Measurements from ENCODE around the gene VWF.
A peak's percentile ranks its signal among the peaks of the same experiment; 100 is the strongest.
"Not testable (repeated sequence)": the region's sequence is repeated elsewhere in the genome, so short reads cannot be mapped to it uniquely, and the experiment has no call there.

The VWF gene

DNA sequence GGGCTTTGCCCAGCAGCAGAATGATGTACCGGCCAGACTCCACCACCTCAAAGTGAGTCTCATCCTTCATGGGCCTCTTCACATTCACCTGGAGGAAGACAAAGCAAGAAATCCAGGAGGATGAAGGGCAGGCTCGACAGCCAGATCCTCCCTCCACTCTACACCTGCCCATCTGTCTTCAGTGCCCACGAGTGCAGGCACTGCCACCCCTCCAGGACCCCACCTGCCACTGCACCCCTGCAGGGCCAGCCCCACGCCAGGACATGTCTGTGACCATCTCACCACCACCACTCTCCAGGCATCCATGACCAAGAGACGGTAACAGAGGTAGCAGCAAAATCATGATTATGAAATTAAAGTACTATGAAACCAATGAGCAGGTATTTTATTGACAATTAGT is 95.1 kb downstream of the VWF start:
- DNase-seq: no peak

GRCh38 chr12:6026998-6027397 is 97.5 kb downstream of the VWF start:
- no peak for DNase-seq

GRCh38 chr12:6025703-6026298 is 98.7 kb downstream of the VWF start:
- not testable (repeated sequence) for DNase-seq

DNA sequence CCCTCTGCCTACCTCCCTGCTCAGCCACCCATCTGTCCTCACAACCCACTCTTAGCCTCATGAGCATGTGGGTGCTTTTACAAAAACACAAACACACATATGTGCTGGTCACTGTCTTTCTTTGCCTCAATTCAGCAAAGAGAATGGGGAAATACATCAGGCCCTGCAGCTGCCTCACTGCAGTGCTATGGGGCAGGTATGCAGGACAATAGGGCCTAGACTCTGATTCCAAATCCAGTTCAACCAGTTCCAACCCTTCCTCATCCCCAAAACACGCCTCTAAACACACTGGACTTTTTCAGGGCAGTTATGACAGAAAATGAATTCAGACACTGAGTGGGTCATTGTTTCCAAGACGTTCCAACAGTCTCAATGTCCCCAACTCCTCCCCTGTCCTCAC is 100.4 kb downstream of the VWF start:
- DNase-seq: not testable (repeated sequence)

DNA sequence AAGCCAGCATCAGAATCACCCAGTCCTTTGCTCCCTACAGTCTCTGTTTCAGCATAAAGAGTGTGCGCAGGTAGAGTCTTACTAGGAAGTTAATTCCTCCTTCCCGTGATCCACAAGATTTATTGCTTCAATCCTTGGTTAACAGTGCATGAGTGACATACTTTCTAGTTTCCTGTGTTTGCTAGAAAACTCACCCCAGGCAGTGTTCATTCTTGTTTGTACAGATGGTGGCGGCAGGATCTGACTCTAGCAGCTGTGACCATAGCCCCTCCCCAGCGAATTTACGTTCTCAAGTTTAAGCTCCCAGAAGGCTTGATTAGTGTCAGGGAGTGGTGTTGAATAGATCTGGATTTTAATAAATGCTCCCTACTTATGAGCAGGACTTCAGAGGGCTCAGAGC is 103.5 kb downstream of the VWF start:
- no peak for DNase-seq

- not testable (repeated sequence) for DNase-seq
These were observed 104.0 kb downstream of the VWF start for GRCh38 chr12:6020511-6020910.

DNA sequence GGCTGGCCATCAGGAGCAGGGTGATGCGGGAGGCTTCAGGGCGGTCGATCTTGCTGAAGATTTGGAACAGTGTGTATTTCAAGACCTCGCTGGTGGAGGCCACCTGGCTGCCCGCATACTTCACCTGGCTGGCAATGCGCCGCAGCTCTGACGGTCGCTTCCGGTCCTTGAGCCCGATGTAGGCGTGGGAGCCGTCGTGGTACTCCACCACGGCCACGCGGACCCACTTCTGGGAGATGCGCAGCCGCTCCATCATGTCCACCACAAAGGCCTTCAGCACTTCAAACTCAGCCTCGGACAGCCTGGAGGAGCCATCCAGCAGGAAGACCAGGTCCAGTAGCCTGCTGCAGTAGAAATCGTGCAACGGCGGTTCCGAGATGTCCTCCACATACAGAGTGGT is 105.2 kb downstream of the VWF start:
- not testable (repeated sequence) for DNase-seq

- DNase-seq: no peak
These were observed 106.2 kb downstream of the VWF start for GRCh38 chr12:6018265-6018664.

- DNase-seq: no peak
These were observed 107.7 kb downstream of the VWF start for GRCh38 chr12:6016756-6017155.

DNA sequence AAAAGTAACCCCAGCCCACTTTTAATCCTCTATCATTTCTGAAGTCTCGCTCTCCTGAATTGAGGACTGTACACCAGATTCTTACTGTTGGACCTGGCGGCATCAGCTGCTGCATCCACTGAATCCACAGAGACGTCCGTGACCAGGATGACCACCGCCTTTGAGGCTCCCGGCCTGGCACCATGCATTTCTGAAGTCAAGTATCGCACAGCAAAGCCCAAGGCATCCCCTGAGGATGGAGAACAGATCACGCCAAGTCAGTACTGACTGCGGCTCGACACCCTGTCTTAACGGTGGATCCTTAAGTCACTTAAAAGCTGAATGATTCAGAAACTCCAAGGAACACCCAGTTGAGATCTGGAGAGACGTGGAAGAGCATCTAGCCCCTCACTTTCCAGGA is 108.5 kb downstream of the VWF start:
- not testable (repeated sequence) for DNase-seq

DNA sequence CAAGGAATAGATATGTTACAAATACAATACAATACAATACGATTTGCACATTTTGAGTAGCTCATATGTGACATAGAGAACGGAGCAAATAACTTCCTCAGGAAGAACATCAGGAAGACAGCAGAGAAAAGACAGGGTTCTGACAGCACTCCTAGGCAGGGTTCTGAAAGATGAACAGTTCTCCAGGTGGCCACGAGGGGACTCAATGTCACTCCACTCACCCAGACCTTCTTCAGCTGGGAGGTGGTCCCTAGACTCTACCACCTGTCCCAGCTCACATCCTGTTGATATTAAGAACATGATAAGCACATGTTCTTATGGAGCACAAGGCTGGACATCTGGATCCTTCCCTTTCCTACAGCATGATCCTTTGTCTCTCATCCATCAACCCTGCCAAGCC is 109.2 kb downstream of the VWF start:
- DNase-seq: not testable (repeated sequence)

DNA sequence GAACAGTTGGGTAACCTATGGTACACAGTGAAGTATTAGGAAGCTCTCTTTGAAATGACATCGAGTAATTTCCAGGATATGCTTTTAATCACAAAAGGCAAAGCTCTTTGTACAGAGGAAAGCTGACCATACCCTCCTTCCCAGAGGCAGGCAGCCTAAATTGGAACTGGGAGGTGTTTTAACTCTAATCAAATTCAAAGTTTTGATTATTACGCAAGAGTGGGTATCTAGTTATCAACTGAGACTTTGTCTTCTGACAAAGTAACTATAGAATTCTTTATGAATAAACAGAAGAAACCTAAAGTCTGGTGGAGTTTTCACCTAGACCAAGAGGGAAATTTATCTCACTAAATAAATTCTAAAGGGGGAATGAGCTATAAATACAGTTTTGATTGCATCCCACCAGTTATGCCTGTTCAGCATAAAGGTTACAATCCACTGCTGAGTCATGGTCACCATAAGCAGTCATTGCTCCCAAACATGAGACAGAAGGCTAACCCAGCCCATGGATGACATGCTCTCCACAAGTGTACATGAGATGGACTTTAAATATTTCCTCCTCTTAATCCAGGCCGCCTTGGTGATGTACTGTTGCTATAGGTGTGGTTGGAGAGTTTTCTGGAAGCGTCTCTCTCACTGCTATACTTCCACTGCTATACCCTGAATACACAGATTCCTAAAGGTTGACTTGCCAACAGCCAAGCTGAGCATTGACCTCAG is 113.7 kb downstream of the VWF start:
- not testable (repeated sequence) for DNase-seq

- DNase-seq: no peak
These were observed 127.2 kb downstream of the VWF start for GRCh38 chr12:5997260-5997659.

GRCh38 chr12:5996459-5996858 is 128.0 kb downstream of the VWF start:
- no peak for DNase-seq

DNA sequence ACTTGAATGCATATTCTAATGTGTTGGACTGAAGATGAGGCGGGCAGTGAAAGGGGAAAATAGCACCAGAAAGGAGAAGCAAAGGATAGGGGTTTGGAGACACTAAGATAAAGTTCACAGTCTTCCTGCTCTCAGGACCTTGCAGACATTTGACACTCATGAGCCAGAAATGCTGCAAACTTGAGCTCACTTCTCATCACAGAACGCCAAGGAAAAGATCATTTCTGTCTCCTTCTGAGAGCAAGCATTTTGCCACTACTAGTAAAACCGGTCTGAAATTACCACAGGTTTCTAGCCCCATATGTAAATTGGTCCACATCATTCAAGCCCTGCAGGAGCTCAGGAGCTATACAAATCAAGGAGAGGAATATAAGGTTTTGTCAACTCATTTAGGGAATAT is 134.8 kb downstream of the VWF start:
- no peak for DNase-seq

- DNase-seq: peak; percentile 86
These were observed 135.8 kb downstream of the VWF start for GRCh38 chr12:5988659-5989116.

DNA sequence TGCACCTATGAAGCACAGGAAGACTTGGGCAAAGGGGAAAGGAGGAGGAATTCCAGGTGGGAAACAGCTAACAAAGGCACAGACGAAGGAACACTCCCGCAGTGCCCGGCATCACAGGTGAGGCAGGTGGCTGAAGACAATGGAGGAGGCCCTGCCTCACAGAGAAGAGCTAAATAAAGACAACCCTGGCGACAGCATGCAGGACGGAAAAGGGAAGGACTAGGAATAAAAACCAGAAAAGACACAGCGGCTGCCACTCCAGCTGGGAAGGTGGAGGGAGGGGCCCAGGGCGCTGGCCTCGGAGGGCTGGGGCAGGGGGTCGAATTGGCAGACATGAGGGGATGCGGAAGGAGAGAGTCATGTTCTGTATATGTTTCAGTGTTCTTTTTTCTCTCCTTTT is 136.4 kb downstream of the VWF start:
- no peak for DNase-seq

DNA sequence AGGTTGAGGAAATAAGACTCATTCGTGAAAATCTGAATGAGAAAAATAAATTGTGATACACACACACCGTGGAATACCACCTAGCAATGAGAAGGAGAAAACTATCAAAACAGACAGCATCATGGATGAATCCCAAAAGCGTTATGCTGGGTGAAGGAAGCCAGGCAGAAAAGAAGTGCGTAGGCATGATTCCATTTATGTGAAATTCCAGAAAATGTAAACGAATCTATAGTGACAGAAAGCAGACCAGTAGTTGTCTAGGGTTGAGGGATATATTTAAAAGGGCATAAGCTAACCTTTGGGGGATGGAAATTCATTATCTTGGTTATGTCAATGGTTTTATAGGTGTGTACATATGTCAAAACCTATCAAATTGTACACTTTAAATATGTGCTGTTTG is 136.9 kb downstream of the VWF start:
- DNase-seq: no peak

DNA sequence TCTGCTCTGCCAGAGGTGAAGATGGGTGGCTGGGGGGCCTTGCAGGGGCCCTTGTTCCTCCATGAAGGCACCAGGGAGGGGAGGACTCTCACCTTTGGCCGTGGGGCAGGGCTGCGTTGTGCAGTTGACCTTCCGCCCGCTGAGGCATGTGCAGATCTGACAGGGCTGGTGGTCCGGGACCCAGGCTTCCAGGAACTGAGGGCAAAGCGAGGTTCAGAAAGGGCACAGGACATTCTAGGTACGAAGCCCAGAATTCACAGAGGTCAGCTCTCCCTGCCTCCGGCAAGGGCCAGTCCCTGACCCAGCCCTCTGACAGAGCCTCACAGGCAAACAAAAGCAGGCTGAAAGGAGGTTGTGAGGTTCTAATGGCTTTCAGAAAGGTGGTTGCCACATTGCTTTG is 139.0 kb downstream of the VWF start:
- no peak for DNase-seq

DNA sequence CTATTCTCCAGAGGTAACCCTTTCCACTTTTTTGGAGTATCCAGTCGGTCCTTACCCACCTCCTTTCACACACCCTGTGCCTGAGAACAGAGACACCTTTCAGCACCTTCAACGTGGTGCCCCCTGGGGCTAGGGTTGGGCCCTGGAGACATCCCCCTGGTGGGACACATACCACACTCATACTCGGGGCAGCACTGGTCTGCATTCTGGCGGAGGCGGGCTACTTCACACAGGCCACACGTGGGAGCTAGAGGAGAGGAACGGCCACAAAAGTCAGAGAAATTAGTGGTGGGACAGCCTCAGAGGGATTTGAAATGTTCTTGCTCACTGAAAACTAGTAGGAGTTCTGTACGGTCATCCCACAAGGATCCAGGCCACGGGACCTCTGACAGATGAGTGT is 139.6 kb downstream of the VWF start:
- no peak for DNase-seq

DNA sequence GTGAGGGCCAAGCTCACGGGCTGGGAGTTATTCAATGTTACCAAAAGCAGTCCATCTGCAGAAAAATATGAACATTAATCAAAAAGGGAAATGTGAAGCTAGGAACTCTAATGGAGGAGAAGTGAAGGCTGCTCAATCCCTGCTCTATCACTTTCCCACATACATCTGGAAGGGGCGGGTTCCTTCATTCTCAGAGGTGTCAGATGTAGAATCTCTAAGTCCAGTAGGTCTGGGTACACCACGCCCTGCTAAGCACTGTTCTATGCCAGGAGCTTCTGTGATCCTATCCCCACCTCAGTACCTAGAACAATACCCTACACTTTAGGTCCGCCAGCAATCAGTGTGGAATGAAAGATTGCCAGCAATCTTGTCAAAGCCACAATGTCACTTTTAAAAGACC is 142.4 kb downstream of the VWF start:
- no peak for DNase-seq

GRCh38 chr12:5977556-5977955 is 146.9 kb downstream of the VWF start:
- peak; percentile 10 for DNase-seq

GRCh38 chr12:5976711-5977110 is 147.8 kb downstream of the VWF start:
- no peak for DNase-seq

GRCh38 chr12:5976196-5976595 is 148.3 kb downstream of the VWF start:
- DNase-seq: no peak

All from OCI-M1 (cell line).